ENCODE data around the gene VWF. TPM values are rescaled to one million over a fixed set of nuclear protein-coding genes. Genes with fewer than 3 reads are reported as not detected.
A peak's percentile ranks its signal among the peaks of the same experiment; 100 is the strongest.

Gene VWF
- total RNA-seq, 2 donors from 2014 or later, result 164 to 251 TPM

DNA sequence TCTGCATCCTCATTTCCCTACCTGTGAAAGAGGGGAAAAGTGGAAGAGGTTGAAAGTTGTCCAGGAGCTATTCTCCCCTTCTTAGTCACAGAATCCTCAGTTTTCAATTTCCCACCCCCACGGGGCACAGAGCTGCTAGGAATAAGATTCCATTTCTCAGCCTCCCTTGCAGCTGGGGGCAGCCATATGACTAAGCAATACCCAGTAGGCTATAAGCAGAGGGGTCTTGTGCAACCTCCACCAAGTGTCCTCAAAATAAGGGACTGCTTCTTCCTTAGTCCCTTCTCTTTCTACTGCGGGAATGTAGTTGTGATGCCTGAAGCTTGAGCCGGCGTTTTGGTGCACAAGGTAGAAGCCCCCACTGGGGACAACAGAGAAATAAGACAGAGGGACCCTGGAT lies 40.9 kb downstream of the VWF start:
- no peaks in the 10 kb centered on the region for H3K27me3 ChIP-seq (replicated peaks; ENCODE audit: insufficient read depth)
- no peak overlapping the region for H3K27ac ChIP-seq
- H3K4me1 ChIP-seq (ENCODE audit: control insufficient read depth in 1 of 2, low read depth in 2 of 2), result peaks cover 11 to 17% of the 10 kb centered on the region in 2 donors
- TF ChIP-seq, protein P1, sequence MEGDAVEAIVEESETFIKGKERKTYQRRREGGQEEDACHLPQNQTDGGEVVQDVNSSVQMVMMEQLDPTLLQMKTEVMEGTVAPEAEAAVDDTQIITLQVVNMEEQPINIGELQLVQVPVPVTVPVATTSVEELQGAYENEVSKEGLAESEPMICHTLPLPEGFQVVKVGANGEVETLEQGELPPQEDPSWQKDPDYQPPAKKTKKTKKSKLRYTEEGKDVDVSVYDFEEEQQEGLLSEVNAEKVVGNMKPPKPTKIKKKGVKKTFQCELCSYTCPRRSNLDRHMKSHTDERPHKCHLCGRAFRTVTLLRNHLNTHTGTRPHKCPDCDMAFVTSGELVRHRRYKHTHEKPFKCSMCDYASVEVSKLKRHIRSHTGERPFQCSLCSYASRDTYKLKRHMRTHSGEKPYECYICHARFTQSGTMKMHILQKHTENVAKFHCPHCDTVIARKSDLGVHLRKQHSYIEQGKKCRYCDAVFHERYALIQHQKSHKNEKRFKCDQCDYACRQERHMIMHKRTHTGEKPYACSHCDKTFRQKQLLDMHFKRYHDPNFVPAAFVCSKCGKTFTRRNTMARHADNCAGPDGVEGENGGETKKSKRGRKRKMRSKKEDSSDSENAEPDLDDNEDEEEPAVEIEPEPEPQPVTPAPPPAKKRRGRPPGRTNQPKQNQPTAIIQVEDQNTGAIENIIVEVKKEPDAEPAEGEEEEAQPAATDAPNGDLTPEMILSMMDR (IDR thresholded peaks at IDR 0.05), result no peak
- DNase-seq (ENCODE audit: low spot score), result no peak
- H3K9me3 ChIP-seq, result no peaks in the 10 kb centered on the region
- no peaks in the 10 kb centered on the region for H3K36me3 ChIP-seq
- no peak for ATAC-seq (ENCODE audit: insufficient number of reproducible peaks, low FRiP score, low read depth)
- H3K4me3 ChIP-seq, result no peak overlapping the region

DNA sequence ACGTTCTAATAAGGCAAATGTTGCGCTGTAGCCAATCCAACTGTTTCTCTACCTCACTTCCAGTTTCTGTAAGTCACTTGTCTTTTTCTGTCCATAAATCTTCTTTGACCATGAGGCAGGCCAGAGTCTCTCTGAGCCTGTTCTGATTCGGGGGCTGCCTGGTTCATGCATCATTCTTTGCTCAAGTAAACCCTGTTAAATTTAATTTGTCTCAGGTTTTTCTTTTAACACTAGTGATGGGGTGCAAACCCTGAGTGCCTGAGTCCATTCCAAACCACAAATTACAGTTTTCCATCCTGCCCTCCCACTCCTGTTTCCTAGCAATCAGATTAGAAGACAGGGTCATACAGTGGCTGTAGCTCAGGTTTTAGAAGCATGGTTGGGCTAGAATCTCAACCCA lies 41.9 kb downstream of the VWF start:
- H3K4me3 ChIP-seq, result no peak overlapping the region
- no peak for ATAC-seq (ENCODE audit: insufficient number of reproducible peaks, low FRiP score, low read depth)
- peaks cover 11 to 17% of the 10 kb centered on the region in 2 donors for H3K4me1 ChIP-seq (ENCODE audit: control insufficient read depth in 1 of 2, low read depth in 2 of 2)
- TF ChIP-seq, protein P1 (IDR thresholded peaks at IDR 0.05), result no peak
- H3K27me3 ChIP-seq (replicated peaks; ENCODE audit: insufficient read depth), result no peaks in the 10 kb centered on the region
- H3K36me3 ChIP-seq, result no peaks in the 10 kb centered on the region
- no peak for DNase-seq (ENCODE audit: low spot score)
- H3K9me3 ChIP-seq, result no peaks in the 10 kb centered on the region
- H3K27ac ChIP-seq, result no peak overlapping the region

DNA sequence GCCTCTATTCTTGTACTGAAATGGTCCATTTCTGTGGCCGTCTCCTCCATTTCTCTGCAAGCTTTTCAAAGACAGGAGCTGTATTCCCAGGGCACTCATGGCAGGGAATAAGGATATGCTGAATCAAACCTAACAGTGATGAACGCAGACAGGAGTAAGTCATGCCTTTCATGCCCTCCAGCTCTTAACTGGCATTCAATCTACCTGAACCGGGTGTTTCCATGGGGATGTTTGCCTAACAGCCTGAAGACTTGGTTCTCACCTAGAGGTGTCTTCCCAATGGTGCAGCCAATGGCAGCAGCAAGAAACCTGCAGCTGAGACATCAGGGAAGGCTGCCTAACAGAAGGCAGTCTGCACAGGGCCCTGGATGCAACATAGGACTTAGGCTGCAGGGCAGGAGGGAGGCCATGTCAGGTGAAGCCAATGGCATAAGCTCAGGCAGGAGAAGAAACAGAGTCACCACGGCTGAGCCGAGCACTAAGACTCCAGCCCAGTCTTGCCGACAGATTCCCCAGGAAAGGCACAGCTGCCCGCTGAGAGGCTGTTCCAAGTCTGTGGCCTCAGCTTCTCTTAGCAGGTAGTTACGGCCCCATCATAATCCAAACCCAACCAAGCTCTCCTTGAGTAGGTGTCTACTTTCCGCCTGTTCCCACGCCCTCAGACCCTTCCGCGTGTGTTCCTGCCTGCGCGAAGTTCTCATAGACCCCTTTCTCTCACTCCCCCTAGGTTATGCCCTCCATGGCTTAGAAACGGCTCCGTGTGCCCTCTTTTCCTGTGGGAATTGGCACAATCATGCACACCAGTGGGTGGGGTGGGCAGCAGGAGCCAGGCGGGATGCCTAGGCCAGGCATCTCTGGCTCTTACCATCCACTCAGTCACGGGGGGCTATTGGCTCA lies 44.1 kb downstream of the VWF start:
- H3K27me3 ChIP-seq (replicated peaks; ENCODE audit: insufficient read depth), result no peaks in the 10 kb centered on the region
- no peaks in the 10 kb centered on the region for H3K36me3 ChIP-seq
- no peak overlapping the region for H3K4me3 ChIP-seq
- no peak overlapping the region for H3K27ac ChIP-seq
- ATAC-seq (ENCODE audit: insufficient number of reproducible peaks, low FRiP score, low read depth), result no peak
- peaks cover 11 to 18% of the 10 kb centered on the region in 2 donors for H3K4me1 ChIP-seq (ENCODE audit: control insufficient read depth in 1 of 2, low read depth in 2 of 2)
- no peaks in the 10 kb centered on the region for H3K9me3 ChIP-seq
- TF ChIP-seq, protein P1 (IDR thresholded peaks at IDR 0.05), result no peak
- DNase-seq (ENCODE audit: low spot score), result no peak

DNA sequence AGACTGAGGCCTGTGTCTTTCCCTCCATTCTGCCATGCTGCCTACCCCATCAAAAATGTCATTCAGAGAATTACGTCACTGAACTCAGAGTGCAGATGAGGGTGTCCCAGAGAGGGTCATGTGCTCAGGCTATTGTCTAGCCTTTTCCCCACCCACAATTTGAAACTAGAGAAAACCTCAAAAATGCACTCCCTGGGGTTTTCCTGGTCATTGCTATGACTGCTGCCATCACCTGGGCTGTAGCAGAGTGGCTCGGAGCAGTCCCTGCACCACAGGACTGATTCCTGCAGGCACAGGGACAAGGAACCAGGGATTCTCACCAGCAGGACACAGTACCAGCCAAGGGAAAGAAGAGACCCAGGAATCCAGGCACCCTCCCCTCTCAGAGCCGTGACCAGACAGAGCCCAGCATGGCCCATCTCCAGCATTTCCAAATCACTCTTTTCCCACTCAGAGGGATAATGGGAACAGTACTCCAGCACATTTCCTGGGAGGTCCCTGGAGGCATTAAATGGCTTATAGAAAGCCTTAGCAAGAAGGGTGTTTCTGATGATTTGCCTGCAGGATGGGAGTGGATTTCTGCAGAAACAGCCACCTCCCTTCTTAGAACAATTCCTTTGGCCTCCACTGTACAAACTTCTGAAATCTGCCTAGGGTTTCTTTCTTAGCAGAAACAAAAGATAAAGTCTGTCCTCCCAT lies 45.9 kb downstream of the VWF start:
- H3K4me3 ChIP-seq, result no peak overlapping the region
- TF ChIP-seq, protein P1 (IDR thresholded peaks at IDR 0.05), result no peak
- DNase-seq (ENCODE audit: low spot score) (no peak), ATAC-seq (ENCODE audit: insufficient number of reproducible peaks, low FRiP score, low read depth) (no peak)
- no peaks in the 10 kb centered on the region for H3K27me3 ChIP-seq (replicated peaks; ENCODE audit: insufficient read depth)
- no peak overlapping the region for H3K27ac ChIP-seq
- H3K36me3 ChIP-seq, result no peaks in the 10 kb centered on the region
- H3K9me3 ChIP-seq, result no peaks in the 10 kb centered on the region
- H3K4me1 ChIP-seq (ENCODE audit: control insufficient read depth in 1 of 2, low read depth in 2 of 2), result peaks cover 0 to 4% of the 10 kb centered on the region in 2 donors

DNA sequence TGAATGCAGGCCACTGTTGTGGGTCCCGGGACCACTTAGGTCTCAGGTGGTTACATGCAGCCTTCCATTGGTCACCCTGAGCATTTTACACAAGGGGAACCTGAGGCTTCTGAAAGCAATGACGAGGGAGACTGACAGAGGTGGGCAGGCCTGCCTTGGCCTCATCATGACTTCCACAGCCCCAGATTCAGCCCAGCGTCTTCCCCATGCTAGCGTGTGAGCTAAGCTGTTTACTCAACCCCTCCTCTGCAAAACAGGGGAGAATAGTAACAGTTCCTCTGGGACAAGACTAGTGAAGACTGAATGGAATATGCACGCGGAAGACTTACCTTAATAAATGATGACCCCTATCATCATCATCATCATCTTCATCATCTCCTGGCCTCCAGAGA lies 46.8 kb downstream of the VWF start:
- ATAC-seq (ENCODE audit: insufficient number of reproducible peaks, low FRiP score, low read depth), result peak; percentile 21
- Histone ChIP-seq H3K36me3 (no peaks in the 10 kb centered on the region), H3K27me3 (replicated peaks; ENCODE audit: insufficient read depth) (no peaks in the 10 kb centered on the region), H3K27ac (no peak overlapping the region), H3K4me3 (no peak overlapping the region), H3K9me3 (no peaks in the 10 kb centered on the region), H3K4me1 (ENCODE audit: control insufficient read depth in 1 of 2, low read depth in 2 of 2) (peaks cover 0 to 4% of the 10 kb centered on the region in 2 donors)
- DNase-seq (ENCODE audit: low spot score), result no peak
- TF ChIP-seq, protein P1 (IDR thresholded peaks at IDR 0.05), result no peak
